ENCODE data around the gene AATF.

AATF gene

DNA sequence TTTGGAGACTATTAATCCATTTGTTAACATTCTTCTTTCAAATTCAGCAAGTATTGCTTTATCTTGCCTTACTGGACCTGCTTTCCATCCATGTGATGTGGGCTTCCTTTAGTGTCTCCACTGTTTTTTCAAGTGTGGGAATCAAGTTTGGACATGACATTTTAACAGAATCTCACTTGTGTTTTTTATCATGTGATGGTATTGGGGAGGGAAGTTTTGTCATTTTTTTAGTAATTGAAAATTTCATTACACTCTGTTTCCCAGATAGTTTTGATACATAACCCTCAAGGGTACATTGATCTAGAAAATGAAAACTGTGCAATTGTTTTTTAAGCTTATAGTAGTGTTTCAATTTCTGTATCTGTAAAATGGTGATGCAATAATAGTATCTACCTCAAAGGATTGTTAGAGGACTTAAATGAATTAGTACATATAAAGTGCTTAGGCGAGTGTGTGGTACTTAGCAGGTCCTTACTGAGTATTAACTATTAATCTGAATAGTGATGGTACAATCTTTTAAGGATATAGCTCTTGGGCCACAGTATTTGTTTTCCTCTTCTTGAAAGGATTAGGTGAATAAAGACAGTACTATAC is 27.3 kb downstream of the AATF start:
- peaks cover 8% of the 10 kb centered on the region for H3K36me3 ChIP-seq
- no peaks in the 10 kb centered on the region for H3K27me3 ChIP-seq
- H3K27ac ChIP-seq: no peak overlapping the region
- H3K9me3 ChIP-seq: no peaks in the 10 kb centered on the region
- TF ChIP-seq, protein P1, sequence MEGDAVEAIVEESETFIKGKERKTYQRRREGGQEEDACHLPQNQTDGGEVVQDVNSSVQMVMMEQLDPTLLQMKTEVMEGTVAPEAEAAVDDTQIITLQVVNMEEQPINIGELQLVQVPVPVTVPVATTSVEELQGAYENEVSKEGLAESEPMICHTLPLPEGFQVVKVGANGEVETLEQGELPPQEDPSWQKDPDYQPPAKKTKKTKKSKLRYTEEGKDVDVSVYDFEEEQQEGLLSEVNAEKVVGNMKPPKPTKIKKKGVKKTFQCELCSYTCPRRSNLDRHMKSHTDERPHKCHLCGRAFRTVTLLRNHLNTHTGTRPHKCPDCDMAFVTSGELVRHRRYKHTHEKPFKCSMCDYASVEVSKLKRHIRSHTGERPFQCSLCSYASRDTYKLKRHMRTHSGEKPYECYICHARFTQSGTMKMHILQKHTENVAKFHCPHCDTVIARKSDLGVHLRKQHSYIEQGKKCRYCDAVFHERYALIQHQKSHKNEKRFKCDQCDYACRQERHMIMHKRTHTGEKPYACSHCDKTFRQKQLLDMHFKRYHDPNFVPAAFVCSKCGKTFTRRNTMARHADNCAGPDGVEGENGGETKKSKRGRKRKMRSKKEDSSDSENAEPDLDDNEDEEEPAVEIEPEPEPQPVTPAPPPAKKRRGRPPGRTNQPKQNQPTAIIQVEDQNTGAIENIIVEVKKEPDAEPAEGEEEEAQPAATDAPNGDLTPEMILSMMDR (IDR thresholded peaks at IDR 0.05): no peak
- no peak overlapping the region for H3K4me3 ChIP-seq (ENCODE audit: low read depth in 1 of 2, low read length in 1 of 2)
- H3K4me1 ChIP-seq (ENCODE audit: control insufficient read depth in 1 of 2, insufficient read depth in 1 of 2, low read depth in 1 of 2, low read length in 1 of 2): no peaks in the 10 kb centered on the region

DNA sequence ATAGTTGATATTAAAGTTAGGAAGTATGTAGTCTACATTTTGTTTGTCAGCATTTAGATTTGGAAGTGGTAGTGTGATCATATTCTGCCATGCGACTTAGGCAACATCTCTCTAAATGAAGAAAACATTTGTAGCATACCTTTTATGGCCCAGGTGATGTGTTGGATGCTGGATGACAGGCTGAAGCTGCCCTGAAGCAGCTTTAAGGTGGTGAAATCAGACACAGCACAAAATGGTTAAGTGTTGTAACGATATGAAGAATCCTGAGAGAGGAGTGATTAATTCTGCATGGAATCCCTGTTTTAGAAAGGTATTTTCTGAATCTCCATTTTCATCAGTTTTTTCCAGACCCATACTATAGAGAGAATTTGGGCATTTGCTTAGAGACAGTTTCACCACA is 28.3 kb downstream of the AATF start:
- H3K9me3 ChIP-seq: no peaks in the 10 kb centered on the region
- H3K27me3 ChIP-seq: no peaks in the 10 kb centered on the region
- TF ChIP-seq, protein P1 (IDR thresholded peaks at IDR 0.05): no peak
- no peaks in the 10 kb centered on the region for H3K4me1 ChIP-seq (ENCODE audit: control insufficient read depth in 1 of 2, insufficient read depth in 1 of 2, low read depth in 1 of 2, low read length in 1 of 2)
- no peak overlapping the region for H3K4me3 ChIP-seq (ENCODE audit: low read depth in 1 of 2, low read length in 1 of 2)
- peaks cover 8% of the 10 kb centered on the region for H3K36me3 ChIP-seq
- no peak overlapping the region for H3K27ac ChIP-seq

GRCh38 chr17:36977568-36977967 is 28.8 kb downstream of the AATF start:
- Histone ChIP-seq H3K27me3 (no peaks in the 10 kb centered on the region), H3K4me3 (ENCODE audit: low read depth in 1 of 2, low read length in 1 of 2) (no peak overlapping the region), H3K27ac (no peak overlapping the region), H3K9me3 (no peaks in the 10 kb centered on the region), H3K4me1 (ENCODE audit: control insufficient read depth in 1 of 2, insufficient read depth in 1 of 2, low read depth in 1 of 2, low read length in 1 of 2) (no peaks in the 10 kb centered on the region), H3K36me3 (peaks cover 8% of the 10 kb centered on the region)
- TF ChIP-seq, protein P1 (IDR thresholded peaks at IDR 0.05): no peak

GRCh38 chr17:36978810-36979564 is 30.2 kb downstream of the AATF start:
- H3K36me3 ChIP-seq: peaks cover 8% of the 10 kb centered on the region
- H3K4me3 ChIP-seq (ENCODE audit: low read depth in 1 of 2, low read length in 1 of 2): no peak overlapping the region
- H3K27me3 ChIP-seq: no peaks in the 10 kb centered on the region
- H3K4me1 ChIP-seq (ENCODE audit: control insufficient read depth in 1 of 2, insufficient read depth in 1 of 2, low read depth in 1 of 2, low read length in 1 of 2): no peaks in the 10 kb centered on the region
- no peak overlapping the region for H3K27ac ChIP-seq
- no peaks in the 10 kb centered on the region for H3K9me3 ChIP-seq
- TF ChIP-seq, protein P1 (IDR thresholded peaks at IDR 0.05): no peak

- H3K27ac ChIP-seq: no peak overlapping the region
These were observed 30.8 kb downstream of the AATF start for GRCh38 chr17:36979565-36979941.

More at GRCh38 chr17:36979565-36979941, 30.8 kb downstream of the AATF start:
- H3K9me3 ChIP-seq: no peaks in the 10 kb centered on the region
- no peak overlapping the region for H3K4me3 ChIP-seq (ENCODE audit: low read depth in 1 of 2, low read length in 1 of 2)
- peaks cover 8% of the 10 kb centered on the region for H3K36me3 ChIP-seq
- no peaks in the 10 kb centered on the region for H3K4me1 ChIP-seq (ENCODE audit: control insufficient read depth in 1 of 2, insufficient read depth in 1 of 2, low read depth in 1 of 2, low read length in 1 of 2)
- H3K27me3 ChIP-seq: no peaks in the 10 kb centered on the region
- TF ChIP-seq, protein P1 (IDR thresholded peaks at IDR 0.05): no peak
